H1 (cell line): Measurements from ENCODE around the gene FADS2. TPM values are rescaled to one million over a fixed set of nuclear protein-coding genes. Genes with fewer than 3 reads are reported as not detected.
A peak's percentile ranks its signal among the peaks of the same experiment; 100 is the strongest.

Source experiments
- CTCF ChIA-PET: fragments of 300-600 bp; sonication (Branson Sonifier 250); formaldehyde crosslinking; loops from one replicate; lab custom pipeline; 2021; ENCODE audit not compliant: partially characterized antibody; lab: Charles Lee
- POLR2A ChIA-PET: fragments of 300-600 bp; sonication (Branson Sonifier 250); formaldehyde crosslinking; loops from one replicate; lab custom pipeline; 2021; ENCODE audit warnings: inconsistent platforms; ENCODE audit not compliant: partially characterized antibody; lab: Charles Lee
- DNase-seq, 2 experiments: peaks; one replicate each; pipeline versions ENCODE4 v3.0.0 to v3.0.0-alpha.2; 2010 to 2022; ENCODE audit warnings: low spot score in 2 of 2, low read depth in 1 of 2, mixed read lengths in 1 of 2
- FAIRE-seq: peaks from 2 replicates; lab custom pipeline; 2011; peaks lifted over from hg19 to GRCh38; lab: Jason Lieb, UNC
- H2AFZ ChIP-seq: 2 replicates; pipeline ENCODE4 v1.8.1; 2012; ENCODE audit warnings: low read length, inconsistent platforms
- H2AK5ac ChIP-seq: 2 replicates; pipeline ENCODE4 v1.6.1; 2013; ENCODE audit warnings: low read depth, low read length
- H2BK120ac ChIP-seq: replicated peaks from 2 replicates; pipeline ENCODE3; 2013; ENCODE audit warnings: low read depth, low read length, inconsistent platforms
- H2BK12ac ChIP-seq: 2 replicates; pipeline ENCODE4 v1.6.1; 2013; ENCODE audit warnings: low read depth, low read length
- H2BK15ac ChIP-seq: 2 replicates; pipeline ENCODE4 v1.6.1; 2013; ENCODE audit warnings: low read length
- H2BK20ac ChIP-seq: 2 replicates; pipeline ENCODE4 v1.6.1; 2013; ENCODE audit warnings: low read length
- H2BK5ac ChIP-seq: 2 replicates; pipeline ENCODE4 v1.6.1; 2013; ENCODE audit warnings: low read depth, low read length
- H3K14ac ChIP-seq: 2 replicates; pipeline ENCODE4 v1.6.1; 2013; ENCODE audit warnings: inconsistent platforms; ENCODE audit not compliant: insufficient read length
- H3K18ac ChIP-seq: 2 replicates; pipeline ENCODE4 v1.6.1; 2013; ENCODE audit warnings: low read length; ENCODE audit errors: extremely low read depth
- H3K23ac ChIP-seq: 2 replicates; pipeline ENCODE4 v1.6.1; 2013; ENCODE audit warnings: inconsistent platforms; ENCODE audit not compliant: insufficient read length
- H3K23me2 ChIP-seq: 2 replicates; pipeline ENCODE4 v1.6.1; 2013; ENCODE audit warnings: low read depth, low read length
- H3K27ac ChIP-seq: 2 replicates; pipeline ENCODE4 v1.6.1; 2011; ENCODE audit warnings: low read depth, low read length, inconsistent platforms
- H3K27me3 ChIP-seq, 4 experiments: replicated peaks in 1 of 4; 1 replicate in 1 of 4; 2 replicates in 3 of 4; pipeline versions ENCODE4 v1.6.1 to v1.8.1; 2011 to 2013; ENCODE audit warnings: low read length in 3 of 4, mild to moderate bottlenecking in 3 of 4, inconsistent platforms in 2 of 4, mixed read lengths in 2 of 4, moderate library complexity in 1 of 4; ENCODE audit not compliant: control insufficient read depth in 3 of 4, insufficient read depth in 3 of 4; ENCODE audit errors: extremely low read depth in 1 of 4
- H3K36me3 ChIP-seq, 4 experiments: 2 replicates each; pipeline versions ENCODE4 v1.6.1 to v1.8.1; 2011 to 2013; ENCODE audit warnings: mild to moderate bottlenecking in 4 of 4, low read length in 3 of 4, moderate library complexity in 2 of 4, control low read depth in 1 of 4, inconsistent platforms in 1 of 4; ENCODE audit not compliant: insufficient read depth in 4 of 4, control insufficient read depth in 2 of 4
- H3K4ac ChIP-seq: replicated peaks from 2 replicates; pipeline ENCODE3; 2013; ENCODE audit warnings: low read length, low read depth, mixed read lengths, inconsistent platforms; ENCODE audit not compliant: insufficient read length
- H3K4me1 ChIP-seq, 4 experiments: replicated peaks in 1 of 4; 1 replicate in 1 of 4; 2 replicates in 3 of 4; pipeline versions ENCODE4 v1.6.1 to v1.8.1; 2011 to 2013; ENCODE audit warnings: low read length in 3 of 4, inconsistent platforms in 2 of 4, mixed read lengths in 1 of 4; ENCODE audit not compliant: insufficient read depth in 4 of 4, control insufficient read depth in 3 of 4
- H3K4me2 ChIP-seq, 2 experiments: 2 replicates each; pipeline versions ENCODE4 v1.6.1 to v1.8.1; 2011 to 2013; ENCODE audit warnings: low read depth in 2 of 2, low read length in 2 of 2, control low read depth in 1 of 2, inconsistent platforms in 1 of 2, mild to moderate bottlenecking in 1 of 2; ENCODE audit not compliant: insufficient read depth in 1 of 2
- H3K4me3 ChIP-seq, 4 experiments: fragments of 200-600, 300-600 bp in 1 of 4; sonication (generic), shearing (Covaris generic), sonication (Bioruptor Twin) in 1 of 4; 2 replicates each; pipeline versions ENCODE4 v1.5.1 to v1.8.1; 2011 to 2016; ENCODE audit warnings: low read length in 4 of 4, low read depth in 3 of 4, control low read depth in 2 of 4, inconsistent platforms in 2 of 4, mild to moderate bottlenecking in 2 of 4, mixed read lengths in 1 of 4, moderate library complexity in 1 of 4; ENCODE audit not compliant: insufficient read depth in 2 of 4; ENCODE audit errors: extremely low read depth in 1 of 4
- H3K56ac ChIP-seq: replicated peaks from 2 replicates; pipeline ENCODE3; 2013; ENCODE audit warnings: low read depth, mild to moderate bottlenecking, mixed read lengths, low read length, inconsistent platforms; ENCODE audit not compliant: insufficient read length
- H3K79me1 ChIP-seq: 2 replicates; pipeline ENCODE4 v1.6.1; 2013; ENCODE audit warnings: low read depth, low read length, control low read depth
- H3K79me2 ChIP-seq, 2 experiments: 2 replicates each; pipeline versions ENCODE4 v1.6.1 to v1.8.1; 2012 to 2013; ENCODE audit warnings: low read length in 2 of 2, mild to moderate bottlenecking in 2 of 2, inconsistent platforms in 1 of 2; ENCODE audit not compliant: insufficient read depth in 2 of 2, control insufficient read depth in 1 of 2
- H3K9ac ChIP-seq, 4 experiments: replicated peaks in 1 of 4; 1 replicate in 1 of 4; 2 replicates in 3 of 4; pipeline versions ENCODE4 v1.6.1 to v1.8.1; 2011 to 2013; ENCODE audit warnings: low read depth in 3 of 4, low read length in 3 of 4, control low read depth in 2 of 4, mild to moderate bottlenecking in 2 of 4, moderate library complexity in 2 of 4, inconsistent platforms in 1 of 4; ENCODE audit errors: extremely low read depth in 1 of 4
- H3K9me3 ChIP-seq, 2 experiments: 2 replicates each; pipeline versions ENCODE4 v1.6.1 to v1.8.1; 2012 to 2013; ENCODE audit warnings: mild to moderate bottlenecking in 2 of 2, moderate library complexity in 2 of 2, control low read depth in 1 of 2, inconsistent platforms in 1 of 2, low read depth in 1 of 2, low read length in 1 of 2, mixed read lengths in 1 of 2; ENCODE audit not compliant: insufficient read depth in 2 of 2
- H4K20me1 ChIP-seq, 2 experiments: replicated peaks in 1 of 2; 2 replicates each; pipeline versions ENCODE3 to v1.8.1; 2011 to 2013; ENCODE audit warnings: inconsistent platforms in 2 of 2, low read length in 2 of 2, mild to moderate bottlenecking in 1 of 2; ENCODE audit not compliant: insufficient read depth in 2 of 2, control insufficient read depth in 1 of 2
- H4K5ac ChIP-seq: 2 replicates; pipeline ENCODE4 v1.6.1; 2013; ENCODE audit warnings: low read length, low read depth, mixed read lengths, inconsistent platforms; ENCODE audit not compliant: insufficient read length
- H4K8ac ChIP-seq: 2 replicates; pipeline ENCODE4 v1.8.0; 2013; ENCODE audit warnings: mild to moderate bottlenecking, moderate library complexity, low read length, inconsistent platforms; ENCODE audit not compliant: insufficient read depth; ENCODE audit errors: extremely low read depth
- H4K91ac ChIP-seq: replicated peaks from 2 replicates; pipeline ENCODE3; 2013; ENCODE audit warnings: low read length, mixed read lengths, inconsistent platforms; ENCODE audit not compliant: insufficient read length
- ATF2 ChIP-seq: IDR thresholded peaks from 2 replicates; pipeline ENCODE4 v1.6.1; 2012; ENCODE audit warnings: low read length, inconsistent platforms
- CBX5 ChIP-seq: fragments of 300-800, 300-1000 bp; sonication (generic); IDR thresholded peaks from 2 replicates; pipeline ENCODE4 v1.7.1; 2016; ENCODE audit warnings: antibody characterized with exemption, low read length, low read depth
- EP300 ChIP-seq, 2 experiments: IDR thresholded peaks; 1 replicate in 1 of 2; 2 replicates in 1 of 2; pipeline ENCODE4 v1.6.1; 2011 to 2012; ENCODE audit warnings: low read depth in 2 of 2, low read length in 2 of 2, mild to moderate bottlenecking in 2 of 2, borderline replicate concordance in 1 of 2, inconsistent platforms in 1 of 2, moderate library complexity in 1 of 2
- KDM5A ChIP-seq: fragments of 200-600 bp; IDR thresholded peaks from 2 replicates; pipeline ENCODE4 v1.7.1; 2012; ENCODE audit warnings: mild to moderate bottlenecking, low read length, inconsistent platforms, mixed read lengths
- TBP ChIP-seq: IDR thresholded peaks from 2 replicates; pipeline ENCODE4 v1.6.1; 2011; ENCODE audit warnings: low read depth, low read length, improper control_type of control experiment
- WGBS, 2 experiments: shearing (Covaris generic) in 1 of 2; methylation state at CpG; one replicate each; pipeline versions ENCODE4 v1.1.6 to v1.1.7; 2013 to 2015; ENCODE audit warnings: low lambda C conversion rate in 2 of 2, mixed read lengths in 2 of 2, inconsistent platforms in 1 of 2, low coverage in 1 of 2, missing lambda C conversion rate in 1 of 2; ENCODE audit not compliant: insufficient replicate concordance in 2 of 2, insufficient coverage in 1 of 2, insufficient read length in 1 of 2; ENCODE audit errors: extremely low coverage in 1 of 2, missing lambda C conversion rate in 1 of 2; 5-methylcytosine and 5-hydroxymethylcytosine counted together
- polyA plus RNA-seq, 7 experiments: library from polyadenylated mRNA; depleted of rRNA in 3 of 7; stranded (reverse) in 5 of 7; unstranded in 2 of 7; fragments of >200 nt in 5 of 7; fragments of 200-250 nt in 2 of 7; gene quantifications; 1 replicate in 5 of 7; 2 replicates in 1 of 7; 4 replicates in 1 of 7; pipeline versions ENCODE4 v1.2.1 to v1.2.3, GENCODE V29; 2011 to 2013; ENCODE audit warnings: missing spikeins in 2 of 7, mixed read lengths in 2 of 7
- total RNA-seq: library from RNA; stranded (reverse); fragmentation: NEBNext Ultra II Directional; extraction: Animal tissue kit (Norgen Biotek cat#: 25700); gene quantifications from 2 replicates; pipeline ENCODE4 v1.2.1, GENCODE V29; 2021

The FADS2 gene
- total and polyA plus RNA-seq, 2 of the 8 experiments (the other 6 are each of a cell fraction or from before 2014, with no cell fraction given): 499 to 701 TPM

- H3K56ac ChIP-seq: no peak overlapping the region
- no peak overlapping the region for H2BK15ac ChIP-seq
- peaks cover 5 to 9% (median 8%) of the 10 kb centered on the region in 4 experiments for H3K4me1 ChIP-seq
- no peak overlapping the region for H3K23ac ChIP-seq
- no peak for DNase-seq
- H3K27me3 ChIP-seq: no peaks in the 10 kb centered on the region; a peak in 1 of 7 replicates
- no peak overlapping the region for H2AFZ ChIP-seq
- H2BK12ac ChIP-seq: no peak overlapping the region
- H3K23me2 ChIP-seq: no peaks in the 10 kb centered on the region
- H4K5ac ChIP-seq: no peak overlapping the region
- H3K14ac ChIP-seq: no peak overlapping the region
- H2AK5ac ChIP-seq: no peak overlapping the region
- no peak for TF ChIP-seq EP300 (IDR thresholded peaks at IDR 0.05; ENCODE audit: borderline replicate concordance in 1 of 2, low read depth in 2 of 2, low read length in 2 of 2)
- no peak for TF ChIP-seq ATF2
- TF ChIP-seq CBX5: no peak
- no peak for TF ChIP-seq TBP
- no peak for TF ChIP-seq KDM5A
- no peaks in the 10 kb centered on the region for H3K9me3 ChIP-seq
- H4K91ac ChIP-seq: no peak overlapping the region
- no peak overlapping the region for H3K18ac ChIP-seq
- 92% methylated on average over 10 of the region's 10 CpGs; no CpG with 5 or more reads in 1 of the 2 experiments for WGBS, 2 experiments
- CTCF ChIA-PET: interaction anchor here (0.7 to 1.1 kb wide), 2 partner anchors 38 to 524 kb away, joined by 3 read pairs; no protein-coding TSS in a partner anchor
- H3K27ac ChIP-seq: no peak overlapping the region
- H3K79me2 ChIP-seq: peaks cover 0 to 37% of the 10 kb centered on the region in 2 experiments; a peak in 2 of 4 replicates
- H2BK120ac ChIP-seq: no peak overlapping the region
- no peak overlapping the region for H2BK20ac ChIP-seq
- peaks cover 11 to 23% of the 10 kb centered on the region in 2 experiments for H4K20me1 ChIP-seq
- H4K8ac ChIP-seq: 0 out of 2 replicates have a peak overlapping the region, but pooled peaks have one; percentile 11
- peaks cover 32 to 66% (median 54%) of the 10 kb centered on the region in 4 experiments for H3K36me3 ChIP-seq
- POLR2A ChIA-PET: interaction anchor here (1.0 to 2.7 kb wide), 4 partner anchors 9 to 46 kb away, joined by 3 to 9 read pairs (median 5); partner anchors contain the start of genes FEN1 and TMEM258
- H2BK5ac ChIP-seq: no peak overlapping the region
- FAIRE-seq: no peak
- H3K4ac ChIP-seq: no peak overlapping the region
- peaks cover 14% of the 10 kb centered on the region; the same call in 1 of the 2 replicates for H3K79me1 ChIP-seq
- H3K9ac ChIP-seq: no peak overlapping the region
- H3K4me3 ChIP-seq: no peak overlapping the region
- H3K4me2 ChIP-seq: no peak overlapping the region
These were observed 10.8 kb downstream of the FADS2 start for GRCh38 chr11:61838921-61839320.
